Measurements from ENCODE around the gene SCD5.

Gene SCD5

GRCh38 chr4:82792912-82793649, 5.5 kb downstream of the SCD5 start:
- no peak for DNase-seq

- DNase-seq: no peak
Measured at GRCh38 chr4:82791179-82791578, 7.4 kb downstream of the SCD5 start.

GRCh38 chr4:82790060-82790660, 8.4 kb downstream of the SCD5 start:
- no peak for DNase-seq

- DNase-seq: no peak
Measured at GRCh38 chr4:82789025-82789776, 9.4 kb downstream of the SCD5 start.

- no peak for DNase-seq
Measured at GRCh38 chr4:82787342-82787741, 11.3 kb downstream of the SCD5 start.

GRCh38 chr4:82786828-82787227, 11.8 kb downstream of the SCD5 start:
- no peak for DNase-seq

- DNase-seq: peak; percentile 22 to 49 (median 38)
Measured at GRCh38 chr4:82785611-82786400, 12.8 kb downstream of the SCD5 start.

- no peak for DNase-seq
Measured at GRCh38 chr4:82784681-82785610, 13.7 kb downstream of the SCD5 start.

GRCh38 chr4:82782626-82783345, 15.8 kb downstream of the SCD5 start:
- no peak for DNase-seq

GRCh38 chr4:82780752-82781231, 17.8 kb downstream of the SCD5 start:
- peak in 1 of 3 donors; percentile 45 for DNase-seq

- no peak for DNase-seq
Measured at GRCh38 chr4:82780170-82780751, 18.3 kb downstream of the SCD5 start.

- DNase-seq: no peak
Measured at GRCh38 chr4:82779032-82779431, 19.6 kb downstream of the SCD5 start.

- DNase-seq: no peak
Measured at GRCh38 chr4:82777857-82778525, 20.6 kb downstream of the SCD5 start.

GRCh38 chr4:82776925-82777542, 21.6 kb downstream of the SCD5 start:
- no peak for DNase-seq

GRCh38 chr4:82775243-82775642, 23.4 kb downstream of the SCD5 start:
- DNase-seq: no peak

- DNase-seq: no peak
Measured at GRCh38 chr4:82774711-82775171, 23.9 kb downstream of the SCD5 start.

- DNase-seq: no peak
Measured at GRCh38 chr4:82773057-82773456, 25.5 kb downstream of the SCD5 start.

- DNase-seq: no peak
Measured at GRCh38 chr4:82770607-82771006, 28.0 kb downstream of the SCD5 start.

GRCh38 chr4:82765134-82765533, 33.5 kb downstream of the SCD5 start:
- DNase-seq: no peak

- DNase-seq: no peak
Measured at GRCh38 chr4:82761229-82761628, 37.4 kb downstream of the SCD5 start.

Data from suppressor macrophage treated with lipopolysaccharide for 1 hour (primary cell).